T-helper 1 cell treated with Interleukin-12 subunit alpha and Interleukin-12 subunit beta and Interleukin-4 antibody, amounts not matched to agents 30 μg/mL and 1 μg/mL, for 36 hours (primary cell): Measurements from ENCODE around the gene CD302.
"Not testable (repeated sequence)": the region's sequence is repeated elsewhere in the genome, so short reads cannot be mapped to it uniquely, and the experiment has no call there.

Experiments
- H3K27ac Mint-ChIP-seq: one replicate; pipeline ENCODE4 v1.8.0; 2021; ENCODE audit warnings: mild to moderate bottlenecking, mixed read lengths
- H3K27me3 Mint-ChIP-seq: one replicate; pipeline ENCODE4 v1.8.0; 2021; ENCODE audit warnings: low read depth, mixed read lengths
- H3K36me3 Mint-ChIP-seq: one replicate; pipeline ENCODE4 v1.8.0; 2021; ENCODE audit warnings: low read depth, mixed read lengths
- H3K4me1 Mint-ChIP-seq: one replicate; pipeline ENCODE4 v1.8.0; 2021; ENCODE audit warnings: low read depth, mixed read lengths
- H3K4me3 Mint-ChIP-seq: one replicate; pipeline ENCODE4 v1.8.0; 2021; ENCODE audit warnings: mild to moderate bottlenecking, moderate library complexity, mixed read lengths
- H3K9me3 Mint-ChIP-seq: one replicate; pipeline ENCODE4 v1.8.0; 2021; ENCODE audit warnings: mixed read lengths

The CD302 gene

DNA sequence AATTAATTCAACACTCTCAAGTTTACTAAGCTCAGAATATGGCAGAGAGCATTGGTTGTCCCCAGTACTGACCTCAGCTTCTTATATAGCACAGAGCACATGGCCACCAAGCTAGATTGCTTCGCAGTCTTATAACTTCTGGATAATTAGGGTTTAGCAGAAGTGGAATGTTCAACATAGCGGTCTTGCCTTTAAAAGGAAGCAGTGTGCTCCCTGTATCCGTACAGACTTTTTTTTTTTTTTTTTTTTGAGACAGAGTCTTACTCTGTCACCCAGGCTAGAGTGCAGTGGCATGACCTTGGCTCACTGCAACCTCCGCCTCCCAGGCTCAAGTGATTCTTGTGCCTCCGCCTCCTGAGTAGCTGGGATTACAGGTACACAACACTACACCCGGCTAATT lies 13.3 kb downstream of the CD302 start:
- H3K36me3 Mint-ChIP-seq, H3K27ac Mint-ChIP-seq, H3K4me1 Mint-ChIP-seq, H3K9me3 Mint-ChIP-seq, H3K27me3 Mint-ChIP-seq, H3K4me3 Mint-ChIP-seq: not testable (repeated sequence)

DNA sequence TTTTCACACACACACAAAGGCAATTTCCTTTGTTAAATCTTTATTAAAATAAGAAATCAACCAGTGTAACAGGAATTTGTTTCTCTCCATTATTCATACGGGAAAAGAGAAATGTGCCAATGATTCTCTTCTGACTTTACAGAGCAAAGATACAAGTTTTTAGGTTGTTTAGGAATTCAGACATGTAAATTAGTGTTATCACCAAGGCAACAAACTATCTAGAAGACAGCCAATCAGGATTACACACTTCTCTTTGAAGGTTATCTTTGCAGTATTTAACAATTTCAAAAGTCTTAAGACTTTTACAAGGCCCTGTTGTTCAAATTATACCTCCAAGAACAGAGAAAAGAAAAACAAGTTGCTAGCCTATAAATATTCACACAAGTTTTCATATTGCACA lies 14.5 kb downstream of the CD302 start:
- H3K4me3 Mint-ChIP-seq: no peak overlapping the region
- no peak overlapping the region for H3K27ac Mint-ChIP-seq
- no peaks in the 10 kb centered on the region for H3K27me3 Mint-ChIP-seq
- H3K36me3 Mint-ChIP-seq: peaks cover under 1% of the 10 kb centered on the region
- H3K9me3 Mint-ChIP-seq: no peaks in the 10 kb centered on the region
- H3K4me1 Mint-ChIP-seq: no peaks in the 10 kb centered on the region

DNA sequence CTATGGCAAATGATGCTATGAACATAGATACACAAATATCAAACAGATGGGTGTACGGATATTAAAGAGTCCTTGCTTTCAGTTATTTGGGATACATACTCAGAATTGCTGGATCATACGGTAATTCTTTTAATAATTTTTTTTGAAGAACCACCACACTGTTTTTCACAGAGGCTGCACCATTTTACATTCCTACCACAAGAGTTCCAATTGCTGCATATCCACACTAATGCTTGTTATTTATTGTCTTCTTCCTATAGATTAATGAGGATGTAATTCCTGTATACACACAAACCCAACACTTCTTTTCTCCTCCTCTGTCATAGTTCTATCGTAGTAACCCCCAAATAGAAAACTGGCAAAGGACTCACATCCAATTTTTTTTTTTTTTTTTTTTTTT lies 21.7 kb downstream of the CD302 start:
- Mint-ChIP-seq H3K27me3 (no peaks in the 10 kb centered on the region), H3K27ac (no peak overlapping the region), H3K4me1 (no peaks in the 10 kb centered on the region), H3K4me3 (no peak overlapping the region), H3K9me3 (no peaks in the 10 kb centered on the region), H3K36me3 (peaks cover 3% of the 10 kb centered on the region)

DNA sequence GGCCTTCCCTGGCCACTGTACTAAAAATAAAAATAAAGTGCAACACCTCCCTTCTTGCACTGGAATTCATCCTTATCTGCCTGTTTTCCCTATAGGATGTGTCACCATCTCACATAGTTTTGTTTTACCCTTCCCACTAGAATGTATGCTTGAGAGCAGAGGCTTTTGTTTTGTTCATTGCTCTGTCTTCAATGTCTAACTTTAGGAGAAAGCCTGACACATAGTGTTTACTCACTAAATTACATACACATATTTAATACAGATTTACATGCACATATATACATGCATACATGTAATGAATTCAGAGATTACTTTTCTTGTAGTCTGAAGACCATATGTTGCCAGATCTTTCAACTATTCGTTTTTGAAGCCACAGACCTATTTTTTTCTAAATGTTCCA lies 23.0 kb downstream of the CD302 start:
- no peaks in the 10 kb centered on the region for H3K27me3 Mint-ChIP-seq
- no peaks in the 10 kb centered on the region for H3K4me1 Mint-ChIP-seq
- H3K36me3 Mint-ChIP-seq: peaks cover 6% of the 10 kb centered on the region
- H3K9me3 Mint-ChIP-seq: no peaks in the 10 kb centered on the region
- H3K4me3 Mint-ChIP-seq: no peak overlapping the region
- H3K27ac Mint-ChIP-seq: no peak overlapping the region

DNA sequence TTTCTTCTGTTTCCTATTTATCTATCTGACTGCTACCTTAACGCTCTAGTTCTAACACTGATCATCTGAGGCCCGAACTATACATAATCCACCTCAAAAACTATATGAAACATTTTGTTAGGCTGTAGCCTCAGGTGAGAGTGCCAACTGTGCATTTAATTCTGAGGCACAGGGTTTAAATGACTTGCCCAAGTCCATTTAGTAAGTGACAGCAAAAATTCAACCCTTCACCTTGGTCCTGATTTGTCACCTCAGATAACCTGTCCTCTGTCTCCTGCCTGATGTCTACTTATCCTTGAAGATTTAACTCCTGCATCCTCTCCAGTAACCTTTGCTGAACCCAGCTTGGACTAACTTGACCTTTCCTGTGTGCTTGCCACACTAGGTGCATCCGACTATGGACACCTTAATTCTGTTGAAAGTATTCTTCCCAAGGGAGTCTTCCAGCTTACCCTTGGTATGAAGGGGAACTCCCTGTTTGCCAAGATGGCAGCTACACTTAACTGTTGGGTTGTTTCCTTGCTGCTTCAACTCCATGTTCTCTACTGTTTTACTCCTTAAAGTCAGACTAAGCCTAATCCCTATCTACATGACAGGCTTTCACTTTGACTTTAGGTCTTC lies 23.5 kb downstream of the CD302 start:
- peak overlapping the region; percentile 12 for H3K27ac Mint-ChIP-seq
- no peak overlapping the region for H3K4me3 Mint-ChIP-seq
- peaks cover 6% of the 10 kb centered on the region for H3K36me3 Mint-ChIP-seq
- H3K9me3 Mint-ChIP-seq: no peaks in the 10 kb centered on the region
- H3K27me3 Mint-ChIP-seq: no peaks in the 10 kb centered on the region
- H3K4me1 Mint-ChIP-seq: no peaks in the 10 kb centered on the region

DNA sequence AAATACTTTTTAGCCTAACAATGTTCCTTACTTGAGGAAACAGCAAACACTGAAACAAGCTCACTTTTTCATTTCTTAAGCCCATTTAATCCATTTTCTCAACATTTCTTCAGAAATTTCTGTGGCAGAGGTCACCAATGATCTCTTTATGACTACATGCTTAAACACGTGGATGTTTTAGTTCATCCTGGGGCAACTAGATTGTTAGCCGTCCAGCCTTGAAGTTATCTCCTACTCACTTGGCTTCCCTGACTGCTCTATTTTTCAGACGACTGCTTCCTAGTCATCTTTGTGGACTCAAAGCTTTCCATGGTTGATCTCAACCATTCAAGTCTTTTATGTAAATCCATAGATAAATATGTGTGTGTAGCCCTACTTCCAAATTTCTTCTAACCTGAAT lies 24.1 kb downstream of the CD302 start:
- no peak overlapping the region for H3K27ac Mint-ChIP-seq
- H3K27me3 Mint-ChIP-seq: no peaks in the 10 kb centered on the region
- H3K36me3 Mint-ChIP-seq: peaks cover 6% of the 10 kb centered on the region
- H3K4me1 Mint-ChIP-seq: no peaks in the 10 kb centered on the region
- no peak overlapping the region for H3K4me3 Mint-ChIP-seq
- H3K9me3 Mint-ChIP-seq: no peaks in the 10 kb centered on the region

DNA sequence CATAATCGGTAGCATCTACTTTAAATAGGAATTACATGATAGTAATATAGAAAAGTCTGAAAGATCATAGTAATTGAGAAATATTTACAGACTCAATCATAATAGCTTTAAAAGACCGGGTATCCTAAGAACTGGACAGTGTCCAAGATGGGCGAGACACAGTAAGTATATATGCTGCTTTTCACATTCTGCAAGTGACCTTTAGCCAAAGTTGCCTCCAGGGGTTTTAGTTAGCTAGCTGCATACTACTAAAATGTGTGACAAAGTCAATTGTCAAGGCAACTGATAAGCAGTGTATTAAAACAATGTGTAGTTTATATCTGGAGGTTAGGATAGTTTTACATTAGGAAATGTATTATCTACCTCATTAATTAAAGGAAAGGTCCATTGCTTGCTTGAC lies 24.6 kb downstream of the CD302 start:
- Mint-ChIP-seq H3K36me3 (peaks cover 6% of the 10 kb centered on the region), H3K4me3 (no peak overlapping the region), H3K9me3 (no peaks in the 10 kb centered on the region), H3K4me1 (no peaks in the 10 kb centered on the region), H3K27ac (no peak overlapping the region), H3K27me3 (no peaks in the 10 kb centered on the region)

DNA sequence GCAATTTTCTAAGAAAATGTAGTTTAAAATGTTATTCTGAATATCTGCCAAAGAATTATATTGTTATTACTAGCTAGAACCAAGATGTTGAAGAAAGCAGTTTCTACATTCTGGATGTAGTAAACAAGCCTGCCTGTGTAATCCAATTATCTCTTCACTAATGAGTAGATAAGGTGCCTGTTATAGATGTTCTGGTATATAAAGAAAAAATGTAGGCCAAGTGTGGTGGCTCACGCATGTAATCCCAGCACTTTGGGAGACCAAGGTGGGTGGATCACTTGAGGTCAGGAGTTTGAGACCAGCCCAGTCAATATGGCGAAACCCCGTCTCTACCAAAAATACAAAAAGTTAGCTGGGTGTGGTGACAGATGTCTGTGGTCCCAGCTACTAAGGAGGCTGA lies 28.9 kb downstream of the CD302 start:
- Mint-ChIP-seq H3K27ac (no peak overlapping the region), H3K27me3 (no peaks in the 10 kb centered on the region), H3K36me3 (peaks cover 20% of the 10 kb centered on the region), H3K4me1 (peaks cover 5% of the 10 kb centered on the region), H3K4me3 (no peak overlapping the region), H3K9me3 (no peaks in the 10 kb centered on the region)

DNA sequence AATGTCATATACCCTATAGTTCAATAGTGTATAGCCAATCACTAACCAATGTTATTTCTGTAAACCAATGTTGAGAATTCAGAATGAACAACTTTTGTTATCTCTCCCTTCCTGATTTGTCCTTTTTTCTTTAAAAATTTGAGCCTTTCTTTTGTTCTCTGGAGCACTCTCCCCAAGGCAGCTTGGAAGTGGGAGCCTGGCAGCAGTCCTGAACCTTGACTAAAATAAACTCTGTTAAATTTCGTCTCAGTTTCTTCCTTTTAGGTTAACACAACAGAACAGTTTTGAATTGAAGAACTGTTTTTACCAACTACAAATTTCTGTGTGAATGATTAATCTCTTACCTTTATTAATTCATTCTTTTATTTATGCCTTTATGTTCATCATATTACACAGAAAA lies 35.9 kb downstream of the CD302 start:
- Mint-ChIP-seq H3K4me1 (peaks cover 12% of the 10 kb centered on the region), H3K4me3 (no peak overlapping the region), H3K36me3 (peaks cover 32% of the 10 kb centered on the region), H3K9me3 (no peaks in the 10 kb centered on the region), H3K27me3 (no peaks in the 10 kb centered on the region), H3K27ac (no peak overlapping the region)

DNA sequence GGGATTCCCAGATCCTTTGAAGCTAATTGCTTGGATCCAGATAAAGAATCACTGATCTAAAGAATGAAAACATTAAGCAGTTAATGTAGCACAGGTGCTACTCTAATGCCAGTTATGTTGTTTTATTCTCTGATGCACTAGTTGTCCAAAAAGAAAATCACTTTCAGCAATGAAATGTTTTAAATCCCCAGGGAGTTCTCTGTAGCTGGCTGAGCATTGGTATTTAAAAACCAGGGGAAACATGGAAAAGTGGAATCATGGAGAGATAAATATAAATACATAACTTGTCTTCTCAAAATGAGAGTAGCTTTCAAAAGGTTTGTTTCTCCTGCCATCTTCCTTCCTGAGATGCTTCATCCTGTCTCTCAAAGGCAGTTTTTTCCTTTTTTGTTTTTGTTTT lies 37.7 kb downstream of the CD302 start:
- Mint-ChIP-seq H3K4me3 (no peak overlapping the region), H3K4me1 (peaks cover 8% of the 10 kb centered on the region), H3K27me3 (no peaks in the 10 kb centered on the region), H3K27ac (no peak overlapping the region), H3K9me3 (no peaks in the 10 kb centered on the region), H3K36me3 (peaks cover 26% of the 10 kb centered on the region)

DNA sequence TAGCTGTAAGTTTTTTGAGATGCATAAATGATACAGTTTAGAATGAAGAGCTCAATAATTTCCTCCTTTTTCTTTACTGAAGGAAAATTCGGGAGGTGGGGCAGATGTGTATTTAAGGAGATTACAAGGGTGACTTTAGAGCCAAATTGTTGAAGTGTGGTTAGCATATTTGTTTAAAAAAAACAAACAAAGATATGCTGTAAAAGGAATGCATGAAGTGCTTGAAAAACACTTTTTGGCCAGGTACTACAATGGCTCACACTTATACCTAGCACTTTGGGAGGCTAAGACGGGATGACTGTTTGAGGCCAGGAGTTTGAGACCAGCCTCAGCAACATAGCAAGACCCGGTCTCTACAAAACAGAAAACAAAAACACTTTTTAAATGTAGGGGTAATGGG lies 38.4 kb downstream of the CD302 start:
- Mint-ChIP-seq H3K4me3 (no peak overlapping the region), H3K27ac (no peak overlapping the region), H3K27me3 (no peaks in the 10 kb centered on the region), H3K36me3 (peaks cover 25% of the 10 kb centered on the region), H3K9me3 (no peaks in the 10 kb centered on the region), H3K4me1 (peaks cover 8% of the 10 kb centered on the region)

DNA sequence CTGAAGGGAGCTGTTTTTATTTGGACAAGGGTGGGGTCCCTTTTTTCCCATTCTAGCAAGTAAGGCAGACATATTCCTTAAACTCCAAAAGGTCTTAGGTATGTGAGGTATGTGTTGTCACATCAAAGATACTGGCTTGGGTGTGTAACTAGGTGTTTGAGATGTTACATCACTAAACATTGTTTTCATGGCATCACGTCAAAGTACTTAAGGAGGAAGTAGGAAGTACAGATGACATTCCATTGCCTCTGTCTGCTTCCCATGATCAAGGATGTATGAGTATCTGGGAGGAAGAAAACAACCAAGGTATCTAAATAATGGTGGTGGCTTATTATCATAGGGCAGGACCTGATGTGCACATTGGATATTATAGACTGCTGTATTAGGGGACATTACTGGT lies 39.3 kb downstream of the CD302 start:
- Mint-ChIP-seq H3K4me1 (peaks cover 6% of the 10 kb centered on the region), H3K36me3 (peaks cover 22% of the 10 kb centered on the region), H3K27me3 (no peaks in the 10 kb centered on the region), H3K27ac (no peak overlapping the region), H3K9me3 (no peaks in the 10 kb centered on the region), H3K4me3 (no peak overlapping the region)

DNA sequence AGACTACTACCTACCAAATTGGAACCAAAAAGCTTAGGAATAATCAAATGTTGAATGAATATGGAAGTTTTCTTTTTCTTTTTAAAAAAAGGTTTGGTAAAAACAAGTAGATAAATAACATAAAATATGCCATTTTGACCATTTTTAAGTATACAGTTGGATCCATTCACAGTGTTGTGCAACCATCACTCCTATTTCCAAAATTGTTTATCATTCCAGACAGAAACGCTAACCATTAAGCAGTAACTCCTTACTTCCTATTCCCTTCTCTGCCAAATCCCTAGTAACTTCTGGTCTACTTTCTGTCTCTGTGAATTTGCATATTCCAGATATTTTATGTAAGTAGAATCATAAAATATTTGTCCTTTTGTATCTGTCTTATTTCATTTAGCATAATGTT lies 39.8 kb downstream of the CD302 start:
- H3K36me3 Mint-ChIP-seq: peaks cover 20% of the 10 kb centered on the region
- H3K27me3 Mint-ChIP-seq: no peaks in the 10 kb centered on the region
- H3K4me3 Mint-ChIP-seq: no peak overlapping the region
- peaks cover 6% of the 10 kb centered on the region for H3K4me1 Mint-ChIP-seq
- H3K27ac Mint-ChIP-seq: no peak overlapping the region
- H3K9me3 Mint-ChIP-seq: no peaks in the 10 kb centered on the region

DNA sequence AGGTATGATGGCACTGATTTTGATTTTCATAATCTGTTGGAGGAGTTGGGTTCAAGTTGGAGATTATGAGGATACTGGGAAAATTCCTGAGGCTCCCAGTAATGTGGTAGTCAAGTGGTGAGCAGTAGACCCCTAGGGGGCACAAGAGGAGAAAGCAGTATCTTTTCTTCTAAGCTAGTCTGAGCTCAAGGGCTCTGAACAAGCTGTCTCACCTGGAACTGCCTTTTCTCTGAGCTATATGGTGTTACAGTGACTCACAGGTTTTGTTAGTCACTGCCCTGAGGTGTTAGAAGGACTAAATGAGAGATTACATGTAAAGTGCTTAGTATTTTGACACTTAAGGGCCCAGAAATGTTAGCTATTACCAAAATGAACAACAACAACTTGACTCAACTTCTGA lies 42.2 kb downstream of the CD302 start:
- H3K27me3 Mint-ChIP-seq: no peaks in the 10 kb centered on the region
- no peaks in the 10 kb centered on the region for H3K9me3 Mint-ChIP-seq
- peaks cover 11% of the 10 kb centered on the region for H3K4me1 Mint-ChIP-seq
- peaks cover 32% of the 10 kb centered on the region for H3K36me3 Mint-ChIP-seq
- H3K27ac Mint-ChIP-seq: no peak overlapping the region
- H3K4me3 Mint-ChIP-seq: no peak overlapping the region

DNA sequence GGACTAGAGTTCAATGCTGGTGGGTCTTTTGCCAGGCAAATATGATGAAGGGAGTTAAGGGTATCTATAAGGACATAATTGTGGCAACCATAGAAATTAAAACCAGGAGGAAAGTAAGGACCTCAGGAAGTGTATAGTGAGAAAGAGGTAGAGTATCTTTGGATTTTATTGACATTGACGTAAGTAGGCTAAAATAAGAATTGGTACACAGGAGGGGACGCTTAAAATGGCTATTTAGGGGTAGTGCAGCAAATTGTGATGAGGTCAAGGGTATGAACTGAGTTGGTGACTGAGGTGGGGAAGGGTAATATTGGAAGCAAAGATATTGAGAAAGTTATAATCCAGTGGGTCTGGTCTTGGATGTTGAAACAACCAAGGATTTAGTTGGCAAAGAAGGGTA lies 43.0 kb downstream of the CD302 start:
- peaks cover 11% of the 10 kb centered on the region for H3K4me1 Mint-ChIP-seq

DNA sequence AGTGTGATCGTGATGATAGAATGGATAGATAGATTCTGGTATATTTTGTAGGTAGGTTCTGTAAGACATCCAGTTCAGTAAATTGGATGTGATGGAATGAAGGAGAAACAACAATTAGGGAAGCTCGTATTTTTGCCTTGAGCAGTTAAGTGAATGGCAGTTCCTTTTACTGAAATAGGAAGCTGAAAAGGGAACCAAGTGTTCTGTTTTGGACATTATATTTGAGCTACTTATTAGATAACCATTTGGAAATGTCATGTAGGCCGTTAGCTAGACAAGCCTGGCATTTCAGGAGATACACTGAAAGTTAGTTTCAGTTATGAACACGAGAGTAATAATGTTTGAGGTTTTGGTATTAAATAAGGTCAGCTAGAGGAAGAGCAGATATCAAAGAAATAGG lies 44.2 kb downstream of the CD302 start:
- H3K4me1 Mint-ChIP-seq: peaks cover 11% of the 10 kb centered on the region
- H3K27ac Mint-ChIP-seq: no peak overlapping the region
- H3K36me3 Mint-ChIP-seq: peaks cover 32% of the 10 kb centered on the region
- H3K27me3 Mint-ChIP-seq: no peaks in the 10 kb centered on the region
- H3K9me3 Mint-ChIP-seq: no peaks in the 10 kb centered on the region
- no peak overlapping the region for H3K4me3 Mint-ChIP-seq

More for the DNA sequence above, 43.0 kb downstream of the CD302 start:
- Mint-ChIP-seq H3K9me3 (no peaks in the 10 kb centered on the region), H3K27me3 (no peaks in the 10 kb centered on the region), H3K27ac (no peak overlapping the region), H3K36me3 (peaks cover 29% of the 10 kb centered on the region), H3K4me3 (no peak overlapping the region)
